ENCODE data around the gene MTIF2. TPM values are rescaled to one million over a fixed set of nuclear protein-coding genes. Genes with fewer than 3 reads are reported as not detected.
"Not testable (repeated sequence)": the region's sequence is repeated elsewhere in the genome, so short reads cannot be mapped to it uniquely, and the experiment has no call there.

MTIF2 gene
- total and polyA plus RNA-seq, 9 donors, result 17.0 to 23.4 (median 20.0) TPM

- Histone ChIP-seq H3K27me3 (ENCODE audit: control insufficient read depth, insufficient read depth, low read length) (no peaks in the 10 kb centered on the region), H3K4me3 (ENCODE audit: low read length) (peak within 1 kb of the TSS; percentile 94), H3K36me3 (ENCODE audit: control insufficient read depth, insufficient read depth, low read length) (peaks cover 25% of the 10 kb centered on the region), H3K9me3 (replicated peaks; ENCODE audit: control insufficient read depth, low read depth, low read length) (no peaks in the 10 kb centered on the region), H3K27ac (ENCODE audit: low read length) (peak within 1 kb of the TSS; percentile 98), H3K4me1 (ENCODE audit: control insufficient read depth, insufficient read depth, low read length) (peaks cover 11% of the 10 kb centered on the region)
- DNase-seq, result peak; percentile 98
- WGBS (ENCODE audit: insufficient coverage), result under 1% methylated on average over 26 of the region's 37 CpGs
Measured at GRCh38 chr2:55232084-55232862, 36.8 kb downstream of the MTIF2 start, which contains the start of the genes CLHC1 and RPS27A. TSS of gene CLHC1 (minus strand) at chr2:55232293. CDS start at chr2:55222411, 9,882 bp downstream. TSS of gene RPS27A (plus strand) at chr2:55232688. CDS start at chr2:55232825, 137 bp downstream.

GRCh38 chr2:55231546-55232083 is 37.4 kb downstream of the MTIF2 start:
- peak overlapping the region; percentile 98 for H3K27ac ChIP-seq (ENCODE audit: low read length)
- H3K36me3 ChIP-seq (ENCODE audit: control insufficient read depth, insufficient read depth, low read length), result peaks cover 25% of the 10 kb centered on the region
- 17% methylated on average over 5 of the region's 13 CpGs for WGBS (ENCODE audit: insufficient coverage)
- H3K9me3 ChIP-seq (replicated peaks; ENCODE audit: control insufficient read depth, low read depth, low read length), result no peaks in the 10 kb centered on the region
- H3K27me3 ChIP-seq (ENCODE audit: control insufficient read depth, insufficient read depth, low read length), result no peaks in the 10 kb centered on the region
- peaks cover 11% of the 10 kb centered on the region for H3K4me1 ChIP-seq (ENCODE audit: control insufficient read depth, insufficient read depth, low read length)
- H3K4me3 ChIP-seq (ENCODE audit: low read length), result peak overlapping the region; percentile 94
- no peak for DNase-seq

GRCh38 chr2:55230551-55230950 is 38.5 kb downstream of the MTIF2 start:
- peaks cover 11% of the 10 kb centered on the region for H3K4me1 ChIP-seq (ENCODE audit: control insufficient read depth, insufficient read depth, low read length)
- WGBS (ENCODE audit: insufficient coverage), result 95% methylated on average over 3 of the region's 3 CpGs
- H3K36me3 ChIP-seq (ENCODE audit: control insufficient read depth, insufficient read depth, low read length), result peaks cover 19% of the 10 kb centered on the region
- no peaks in the 10 kb centered on the region for H3K27me3 ChIP-seq (ENCODE audit: control insufficient read depth, insufficient read depth, low read length)
- H3K27ac ChIP-seq (ENCODE audit: low read length), result no peak overlapping the region
- no peaks in the 10 kb centered on the region for H3K9me3 ChIP-seq (replicated peaks; ENCODE audit: control insufficient read depth, low read depth, low read length)
- H3K4me3 ChIP-seq (ENCODE audit: low read length), result no peak overlapping the region
- DNase-seq, result no peak

- H3K9me3 ChIP-seq (replicated peaks; ENCODE audit: control insufficient read depth, low read depth, low read length), result no peaks in the 10 kb centered on the region
- H3K27me3 ChIP-seq (ENCODE audit: control insufficient read depth, insufficient read depth, low read length), result no peaks in the 10 kb centered on the region
- 100% methylated on average over 2 of the region's 2 CpGs for WGBS (ENCODE audit: insufficient coverage)
- H3K4me1 ChIP-seq (ENCODE audit: control insufficient read depth, insufficient read depth, low read length), result peaks cover 10% of the 10 kb centered on the region
- no peak for DNase-seq
- H3K27ac ChIP-seq (ENCODE audit: low read length), result no peak overlapping the region
- H3K4me3 ChIP-seq (ENCODE audit: low read length), result no peak overlapping the region
- H3K36me3 ChIP-seq (ENCODE audit: control insufficient read depth, insufficient read depth, low read length), result peaks cover 8% of the 10 kb centered on the region
Measured at GRCh38 chr2:55229221-55229620, 39.8 kb downstream of the MTIF2 start.

GRCh38 chr2:55228226-55228563 is 40.8 kb downstream of the MTIF2 start:
- Histone ChIP-seq H3K36me3 (ENCODE audit: control insufficient read depth, insufficient read depth, low read length) (no peaks in the 10 kb centered on the region), H3K27ac (ENCODE audit: low read length) (no peak overlapping the region), H3K9me3 (replicated peaks; ENCODE audit: control insufficient read depth, low read depth, low read length) (no peaks in the 10 kb centered on the region), H3K4me3 (ENCODE audit: low read length) (no peak overlapping the region), H3K27me3 (ENCODE audit: control insufficient read depth, insufficient read depth, low read length) (no peaks in the 10 kb centered on the region), H3K4me1 (ENCODE audit: control insufficient read depth, insufficient read depth, low read length) (no peaks in the 10 kb centered on the region)
- DNase-seq, result no peak

- not testable (repeated sequence) for H3K4me3 ChIP-seq (ENCODE audit: low read length); DNase-seq; H3K27me3 ChIP-seq (ENCODE audit: control insufficient read depth, insufficient read depth, low read length); H3K36me3 ChIP-seq (ENCODE audit: control insufficient read depth, insufficient read depth, low read length); H3K9me3 ChIP-seq (replicated peaks; ENCODE audit: control insufficient read depth, low read depth, low read length); H3K27ac ChIP-seq (ENCODE audit: low read length); H3K4me1 ChIP-seq (ENCODE audit: control insufficient read depth, insufficient read depth, low read length)
- 76% methylated on average over 2 of the region's 7 CpGs for whole genome bisulfite sequencing (ENCODE audit: insufficient coverage)
Measured at GRCh38 chr2:55227437-55228225, 41.4 kb downstream of the MTIF2 start.

GRCh38 chr2:55225481-55226020 is 43.5 kb downstream of the MTIF2 start:
- no peak for DNase-seq
- no peak overlapping the region for H3K27ac ChIP-seq (ENCODE audit: low read length)
- no peaks in the 10 kb centered on the region for H3K36me3 ChIP-seq (ENCODE audit: control insufficient read depth, insufficient read depth, low read length)
- H3K9me3 ChIP-seq (replicated peaks; ENCODE audit: control insufficient read depth, low read depth, low read length), result no peaks in the 10 kb centered on the region
- peaks cover 3% of the 10 kb centered on the region for H3K4me1 ChIP-seq (ENCODE audit: control insufficient read depth, insufficient read depth, low read length)
- WGBS (ENCODE audit: insufficient coverage), result 79% methylated on average over 17 of the region's 19 CpGs
- H3K27me3 ChIP-seq (ENCODE audit: control insufficient read depth, insufficient read depth, low read length), result no peaks in the 10 kb centered on the region
- H3K4me3 ChIP-seq (ENCODE audit: low read length), result no peak overlapping the region

GRCh38 chr2:55224761-55225261 is 44.2 kb downstream of the MTIF2 start:
- no peaks in the 10 kb centered on the region for H3K36me3 ChIP-seq (ENCODE audit: control insufficient read depth, insufficient read depth, low read length)
- no peak overlapping the region for H3K4me3 ChIP-seq (ENCODE audit: low read length)
- WGBS (ENCODE audit: insufficient coverage), result 74% methylated on average over 19 of the region's 19 CpGs
- H3K9me3 ChIP-seq (replicated peaks; ENCODE audit: control insufficient read depth, low read depth, low read length), result no peaks in the 10 kb centered on the region
- no peaks in the 10 kb centered on the region for H3K27me3 ChIP-seq (ENCODE audit: control insufficient read depth, insufficient read depth, low read length)
- peak overlapping the region; percentile 25 for H3K27ac ChIP-seq (ENCODE audit: low read length)
- peaks cover 3% of the 10 kb centered on the region for H3K4me1 ChIP-seq (ENCODE audit: control insufficient read depth, insufficient read depth, low read length)
- no peak for DNase-seq

GRCh38 chr2:55223958-55224760 is 44.9 kb downstream of the MTIF2 start:
- WGBS (ENCODE audit: insufficient coverage), result 76% methylated on average over 18 of the region's 25 CpGs
- Histone ChIP-seq H3K27ac (ENCODE audit: low read length) (peak overlapping the region; percentile 25), H3K4me3 (ENCODE audit: low read length) (no peak overlapping the region), H3K36me3 (ENCODE audit: control insufficient read depth, insufficient read depth, low read length) (no peaks in the 10 kb centered on the region), H3K9me3 (replicated peaks; ENCODE audit: control insufficient read depth, low read depth, low read length) (no peaks in the 10 kb centered on the region), H3K27me3 (ENCODE audit: control insufficient read depth, insufficient read depth, low read length) (no peaks in the 10 kb centered on the region), H3K4me1 (ENCODE audit: control insufficient read depth, insufficient read depth, low read length) (peaks cover 3% of the 10 kb centered on the region)
- DNase-seq, result peak; percentile 29
